K562 (cell line): ENCODE measurements around the gene UBE2J2.

Experiments used
- CEBPB ChIP-seq: fragments of 450-650 bp; IDR thresholded peaks from 2 replicates; pipeline ENCODE4 v1.6.1; 2016; ENCODE audit warnings: missing genetic modification characterization, missing compliant biosample characterization
- CTCF ChIP-seq, 3 experiments: IDR thresholded peaks in 2 of 3; conservative IDR thresholded peaks in 1 of 3; 2 replicates each; pipeline ENCODE4 v1.5.1; 2011 to 2012; ENCODE audit warnings: low read length in 3 of 3, mild to moderate bottlenecking in 3 of 3, control low read depth in 2 of 3, improper control_type of control experiment in 1 of 3, inconsistent platforms in 1 of 3, low read depth in 1 of 3, mixed read lengths in 1 of 3, moderate library complexity in 1 of 3; ENCODE audit not compliant: insufficient read depth in 2 of 3
- HOXB6 ChIP-seq: fragments of 250-450 bp; sonication (Bioruptor Pico); IDR thresholded peaks from 2 replicates; pipeline ENCODE4 v1.5.1; 2022; ENCODE audit warnings: mild to moderate bottlenecking, borderline replicate concordance
- REST ChIP-seq, 2 experiments: fragments of 450-650 bp; formaldehyde crosslinking in 1 of 2; IDR thresholded peaks; 2 replicates each; pipeline versions ENCODE4 v1.4.0 to v1.6.1; 2014 to 2020; ENCODE audit warnings: mild to moderate bottlenecking in 2 of 2, borderline replicate concordance in 1 of 2, low read depth in 1 of 2

GRCh38 chr1:1268284-1268682 lies 5.4 kb downstream of the UBE2J2 start:
- TF ChIP-seq CTCF (IDR thresholded peaks at IDR 0.05 in 2 of 3, conservative IDR thresholded peaks at IDR 0.05 in 1 of 3; ENCODE audit: insufficient read depth in 2 of 3, low read depth in 1 of 3, low read length in 3 of 3) (no peak), CEBPB (tag) (no peak), HOXB6 (CRISPR knock-in tag) (no peak), REST (IDR thresholded peaks at IDR 0.05; ENCODE audit: borderline replicate concordance) (no peak), REST (CRISPR knock-in tag; IDR thresholded peaks at IDR 0.05; ENCODE audit: low read depth) (no peak)
